ENCODE measurements around the gene ZNF185.
A peak's percentile ranks its signal among the peaks of the same experiment; 100 is the strongest.

ZNF185 gene

GRCh38 chrX:152895724-152896420 lies 2.0 kb upstream of the ZNF185 start:
- H3K9me3 ChIP-seq (ENCODE audit: control insufficient read depth, low read length), result no peaks in the 10 kb centered on the region
- H3K27ac ChIP-seq (ENCODE audit: low read depth, low read length, severe bottlenecking), result no peak overlapping the region
- WGBS, 2 experiments (ENCODE audit: insufficient coverage in 2 of 2), result 91% methylated on average over 5 of the region's 8 CpGs; no CpG with 5 or more reads in 1 of the 2 experiments

GRCh38 chrX:152896450-152896849 lies 1.4 kb upstream of the ZNF185 start:
- WGBS, 2 experiments (ENCODE audit: insufficient coverage in 2 of 2), result 90 to 91% methylated on average over 5 to 6 of the region's 8 CpGs
- peaks cover 11% of the 10 kb centered on the region for H3K4me1 ChIP-seq (ENCODE audit: control insufficient read depth, insufficient read depth, low read length, poor library complexity, severe bottlenecking)

More at GRCh38 chrX:152895724-152896420, 2.0 kb upstream of the ZNF185 start:
- no peaks in the 10 kb centered on the region for H3K36me3 ChIP-seq (ENCODE audit: control insufficient read depth, insufficient read depth, low read length)
- H3K4me1 ChIP-seq (ENCODE audit: control insufficient read depth, insufficient read depth, low read length, poor library complexity, severe bottlenecking), result peaks cover 11% of the 10 kb centered on the region
- no peak overlapping the region for H3K4me3 ChIP-seq (ENCODE audit: extremely low read depth, insufficient read depth, low read length, poor library complexity, severe bottlenecking)

GRCh38 chrX:152898442-152898841 lies 575 bp downstream of the ZNF185 start:
- no peaks in the 10 kb centered on the region for H3K9me3 ChIP-seq (ENCODE audit: control insufficient read depth, low read length)
- no peaks in the 10 kb centered on the region for H3K36me3 ChIP-seq (ENCODE audit: control insufficient read depth, insufficient read depth, low read length)
- H3K27ac ChIP-seq (ENCODE audit: low read depth, low read length, severe bottlenecking), result no peak overlapping the region
- WGBS, 2 experiments (ENCODE audit: insufficient coverage in 2 of 2), result 77 to 100% methylated on average over 3 to 6 of the region's 10 CpGs
- H3K4me1 ChIP-seq (ENCODE audit: control insufficient read depth, insufficient read depth, low read length, poor library complexity, severe bottlenecking), result peaks cover 24% of the 10 kb centered on the region
- peak overlapping the region; percentile 26 for H3K4me3 ChIP-seq (ENCODE audit: extremely low read depth, insufficient read depth, low read length, poor library complexity, severe bottlenecking)

More at GRCh38 chrX:152896450-152896849, 1.4 kb upstream of the ZNF185 start:
- Histone ChIP-seq H3K27ac (ENCODE audit: low read depth, low read length, severe bottlenecking) (no peak overlapping the region), H3K36me3 (ENCODE audit: control insufficient read depth, insufficient read depth, low read length) (no peaks in the 10 kb centered on the region), H3K9me3 (ENCODE audit: control insufficient read depth, low read length) (no peaks in the 10 kb centered on the region), H3K4me3 (ENCODE audit: extremely low read depth, insufficient read depth, low read length, poor library complexity, severe bottlenecking) (no peak overlapping the region)

GRCh38 chrX:152899111-152899873 lies 1.4 kb downstream of the ZNF185 start:
- Histone ChIP-seq H3K27ac (ENCODE audit: low read depth, low read length, severe bottlenecking) (no peak overlapping the region), H3K9me3 (ENCODE audit: control insufficient read depth, low read length) (no peaks in the 10 kb centered on the region)
- WGBS, 2 experiments (ENCODE audit: insufficient coverage in 2 of 2), result 90 to 93% methylated on average over 2 to 12 of the region's 16 CpGs

GRCh38 chrX:152899874-152900719 lies 2.2 kb downstream of the ZNF185 start:
- peaks cover 30% of the 10 kb centered on the region for H3K4me1 ChIP-seq (ENCODE audit: control insufficient read depth, insufficient read depth, low read length, poor library complexity, severe bottlenecking)
- no peak overlapping the region for H3K27ac ChIP-seq (ENCODE audit: low read depth, low read length, severe bottlenecking)
- 89 to 100% methylated on average over 5 to 8 of the region's 12 CpGs for WGBS, 2 experiments (ENCODE audit: insufficient coverage in 2 of 2)
- H3K4me3 ChIP-seq (ENCODE audit: extremely low read depth, insufficient read depth, low read length, poor library complexity, severe bottlenecking), result no peak overlapping the region
- no peaks in the 10 kb centered on the region for H3K36me3 ChIP-seq (ENCODE audit: control insufficient read depth, insufficient read depth, low read length)
- no peaks in the 10 kb centered on the region for H3K9me3 ChIP-seq (ENCODE audit: control insufficient read depth, low read length)

More at GRCh38 chrX:152899111-152899873, 1.4 kb downstream of the ZNF185 start:
- Histone ChIP-seq H3K4me1 (ENCODE audit: control insufficient read depth, insufficient read depth, low read length, poor library complexity, severe bottlenecking) (peaks cover 30% of the 10 kb centered on the region), H3K4me3 (ENCODE audit: extremely low read depth, insufficient read depth, low read length, poor library complexity, severe bottlenecking) (no peak overlapping the region), H3K36me3 (ENCODE audit: control insufficient read depth, insufficient read depth, low read length) (no peaks in the 10 kb centered on the region)

GRCh38 chrX:152900937-152901445 lies 3.1 kb downstream of the ZNF185 start:
- Histone ChIP-seq H3K9me3 (ENCODE audit: control insufficient read depth, low read length) (no peaks in the 10 kb centered on the region), H3K27ac (ENCODE audit: low read depth, low read length, severe bottlenecking) (no peak overlapping the region), H3K36me3 (ENCODE audit: control insufficient read depth, insufficient read depth, low read length) (no peaks in the 10 kb centered on the region), H3K4me3 (ENCODE audit: extremely low read depth, insufficient read depth, low read length, poor library complexity, severe bottlenecking) (no peak overlapping the region), H3K4me1 (ENCODE audit: control insufficient read depth, insufficient read depth, low read length, poor library complexity, severe bottlenecking) (peaks cover 30% of the 10 kb centered on the region)
- WGBS, 2 experiments (ENCODE audit: insufficient coverage in 2 of 2), result 80% methylated on average over 1 of the region's 8 CpGs; no CpG with 5 or more reads in 1 of the 2 experiments

GRCh38 chrX:152901816-152902501 lies 4.1 kb downstream of the ZNF185 start:
- WGBS, 2 experiments (ENCODE audit: insufficient coverage in 2 of 2), result 43 to 50% methylated on average over 3 to 9 of the region's 15 CpGs
- Histone ChIP-seq H3K36me3 (ENCODE audit: control insufficient read depth, insufficient read depth, low read length) (no peaks in the 10 kb centered on the region), H3K27ac (ENCODE audit: low read depth, low read length, severe bottlenecking) (peak overlapping the region; percentile 16), H3K9me3 (ENCODE audit: control insufficient read depth, low read length) (no peaks in the 10 kb centered on the region), H3K4me1 (ENCODE audit: control insufficient read depth, insufficient read depth, low read length, poor library complexity, severe bottlenecking) (peaks cover 25% of the 10 kb centered on the region), H3K4me3 (ENCODE audit: extremely low read depth, insufficient read depth, low read length, poor library complexity, severe bottlenecking) (no peak overlapping the region)

- Histone ChIP-seq H3K9me3 (ENCODE audit: control insufficient read depth, low read length) (no peaks in the 10 kb centered on the region), H3K36me3 (ENCODE audit: control insufficient read depth, insufficient read depth, low read length) (no peaks in the 10 kb centered on the region), H3K4me1 (ENCODE audit: control insufficient read depth, insufficient read depth, low read length, poor library complexity, severe bottlenecking) (peaks cover 23% of the 10 kb centered on the region), H3K4me3 (ENCODE audit: extremely low read depth, insufficient read depth, low read length, poor library complexity, severe bottlenecking) (no peak overlapping the region), H3K27ac (ENCODE audit: low read depth, low read length, severe bottlenecking) (no peak overlapping the region)
- 95 to 100% methylated on average over 3 to 4 of the region's 4 CpGs for WGBS, 2 experiments (ENCODE audit: insufficient coverage in 2 of 2)
Observed at GRCh38 chrX:152902502-152902820, 4.6 kb downstream of the ZNF185 start.

- WGBS, 2 experiments (ENCODE audit: insufficient coverage in 2 of 2), result 89% methylated on average over 3 of the region's 9 CpGs; no CpG with 5 or more reads in 1 of the 2 experiments
- Histone ChIP-seq H3K36me3 (ENCODE audit: control insufficient read depth, insufficient read depth, low read length) (no peaks in the 10 kb centered on the region), H3K27ac (ENCODE audit: low read depth, low read length, severe bottlenecking) (no peak overlapping the region), H3K4me3 (ENCODE audit: extremely low read depth, insufficient read depth, low read length, poor library complexity, severe bottlenecking) (no peak overlapping the region), H3K9me3 (ENCODE audit: control insufficient read depth, low read length) (no peaks in the 10 kb centered on the region), H3K4me1 (ENCODE audit: control insufficient read depth, insufficient read depth, low read length, poor library complexity, severe bottlenecking) (peaks cover 23% of the 10 kb centered on the region)
Observed at GRCh38 chrX:152903589-152903988, 5.7 kb downstream of the ZNF185 start.

Data from mesodermal cell (in vitro differentiated cells).